ENCODE data around the gene CLEC3B. TPM values are rescaled to one million over a fixed set of nuclear protein-coding genes. Genes with fewer than 3 reads are reported as not detected.

The CLEC3B gene
- total RNA-seq, 1 experiment from 2014 or later: not detected

GRCh38 chr3:45033791-45034190 lies 7.7 kb downstream of the CLEC3B start:
- CTCF ChIA-PET: no interaction called here
- DNase-seq (ENCODE audit: low read depth, low spot score) (no peak), ATAC-seq (no peak)
- H3K27me3 ChIP-seq (ENCODE audit: control insufficient read depth, insufficient read depth, low read length): no peaks in the 10 kb centered on the region
- H3K27ac ChIP-seq (ENCODE audit: low read length): no peak overlapping the region
- POLR2A ChIA-PET: no interaction called here
- intact Hi-C loops (cut with micrococcal nuclease; ENCODE audit: unreplicated experiment): loop anchor here (10.0 kb wide), 1 partner anchor 631 kb away; no protein-coding TSS in a partner anchor
- in situ Hi-C loops (cut with HindIII; ENCODE audit: low pct_unique_long_range_greater_than_20kb, low sequenced_read_pairs): no loop called here
- H3K4me3 ChIP-seq (ENCODE audit: low read depth in 2 of 2, low read length in 2 of 2): no peak overlapping the region
- H3K36me3 ChIP-seq (ENCODE audit: control insufficient read depth, insufficient read depth, low read length): no peaks in the 10 kb centered on the region
- H3K9me3 ChIP-seq (ENCODE audit: control insufficient read depth, insufficient read depth, low read depth, low read length): no peaks in the 10 kb centered on the region
- no TSS peak for BruUV-seq (replicated peaks)
- TF ChIP-seq POLR2AphosphoS5 (IDR thresholded peaks at IDR 0.05; ENCODE audit: low read depth, low read length) (no peak), SIN3A (IDR thresholded peaks at IDR 0.05; ENCODE audit: borderline replicate concordance, insufficient read depth, low read depth, low read length) (no peak), TCF7L2 (IDR thresholded peaks at IDR 0.05; ENCODE audit: low read depth, low read length) (no peak), CTCF (IDR thresholded peaks at IDR 0.05) (no peak), REST (IDR thresholded peaks at IDR 0.05; ENCODE audit: insufficient read depth in 1 of 2, low read depth in 2 of 2, low read length in 1 of 2) (no peak)
- no peaks in the 10 kb centered on the region for H3K4me1 ChIP-seq (ENCODE audit: control insufficient read depth, insufficient read depth, low read length)

GRCh38 chr3:45034612-45035252 lies 8.6 kb downstream of the CLEC3B start:
- CTCF ChIA-PET: interaction anchor here (0.6 kb wide), 1 partner anchor 29 kb away, joined by 3 read pairs; no protein-coding TSS in a partner anchor

More at GRCh38 chr3:45034612-45035252, 8.6 kb downstream of the CLEC3B start:
- no peaks in the 10 kb centered on the region for H3K9me3 ChIP-seq (ENCODE audit: control insufficient read depth, insufficient read depth, low read depth, low read length)
- TF ChIP-seq TCF7L2 (IDR thresholded peaks at IDR 0.05; ENCODE audit: low read depth, low read length) (no peak), CTCF (IDR thresholded peaks at IDR 0.05) (no peak), REST (IDR thresholded peaks at IDR 0.05; ENCODE audit: insufficient read depth in 1 of 2, low read depth in 2 of 2, low read length in 1 of 2) (no peak), POLR2AphosphoS5 (IDR thresholded peaks at IDR 0.05; ENCODE audit: low read depth, low read length) (no peak), SIN3A (IDR thresholded peaks at IDR 0.05; ENCODE audit: borderline replicate concordance, insufficient read depth, low read depth, low read length) (no peak)
- DNase-seq (ENCODE audit: low read depth, low spot score) (no peak), ATAC-seq (no peak)
- intact Hi-C loops (cut with micrococcal nuclease; ENCODE audit: unreplicated experiment) (loop anchor here (10.0 kb wide), 1 partner anchor 630 kb away; no protein-coding TSS in a partner anchor), in situ Hi-C loops (cut with HindIII; ENCODE audit: low pct_unique_long_range_greater_than_20kb, low sequenced_read_pairs) (no loop called here)
- no peaks in the 10 kb centered on the region for H3K36me3 ChIP-seq (ENCODE audit: control insufficient read depth, insufficient read depth, low read length)
- H3K27me3 ChIP-seq (ENCODE audit: control insufficient read depth, insufficient read depth, low read length): no peaks in the 10 kb centered on the region
- no TSS peak for BruUV-seq (replicated peaks)
- no peak overlapping the region for H3K27ac ChIP-seq (ENCODE audit: low read length)
- no peaks in the 10 kb centered on the region for H3K4me1 ChIP-seq (ENCODE audit: control insufficient read depth, insufficient read depth, low read length)
- no peak overlapping the region for H3K4me3 ChIP-seq (ENCODE audit: low read depth in 2 of 2, low read length in 2 of 2)
- POLR2A ChIA-PET: no interaction called here

Data from Panc1 (cell line).